T follicular helper cell (primary cell): ENCODE results near the gene SLF2.

Source experiments
- DNase-seq: peaks from one replicate; pipeline ENCODE4 v3.0.0-alpha.2; 2020; ENCODE audit warnings: low read depth

SLF2 gene

DNA sequence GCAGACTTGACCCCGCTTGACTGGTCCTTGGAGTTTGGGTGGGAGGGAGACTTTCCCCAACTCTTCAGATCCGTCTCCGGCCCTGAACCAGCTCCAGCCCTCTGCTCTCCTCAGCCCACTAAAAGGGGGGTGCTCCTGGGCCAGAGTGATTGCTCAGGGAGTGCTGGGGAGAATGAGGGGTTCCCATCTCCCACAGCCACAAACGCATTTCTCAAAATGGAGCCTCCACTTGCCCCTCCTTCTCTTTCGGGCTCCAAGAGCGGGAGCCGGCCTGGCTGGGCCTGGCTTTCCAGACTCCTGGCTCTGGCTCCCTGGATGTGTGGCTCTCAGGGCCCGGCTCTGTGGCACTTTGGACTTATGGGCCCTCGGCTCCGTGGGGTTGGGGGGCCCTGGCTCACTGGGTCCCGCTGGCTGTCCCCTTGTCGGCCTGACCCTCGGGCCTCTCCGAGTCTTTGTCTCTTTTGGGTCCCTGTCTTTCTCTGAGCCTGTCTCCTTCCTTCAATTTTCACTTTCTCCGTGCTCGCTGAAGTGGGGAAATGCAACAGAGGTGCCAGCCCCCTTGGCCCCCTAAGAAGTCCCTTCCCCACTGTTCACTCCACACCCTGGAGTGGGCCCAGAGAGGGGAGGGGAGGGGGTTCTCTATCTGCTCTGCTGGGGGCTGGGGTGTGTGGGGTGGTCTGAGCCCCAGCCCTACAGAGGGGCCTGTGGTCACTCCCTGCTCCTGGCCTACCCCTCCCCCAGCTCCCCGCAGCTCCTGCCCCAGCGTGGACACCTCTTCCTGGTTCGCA is 87.6 kb downstream of the SLF2 start:
- no peak for DNase-seq

DNA sequence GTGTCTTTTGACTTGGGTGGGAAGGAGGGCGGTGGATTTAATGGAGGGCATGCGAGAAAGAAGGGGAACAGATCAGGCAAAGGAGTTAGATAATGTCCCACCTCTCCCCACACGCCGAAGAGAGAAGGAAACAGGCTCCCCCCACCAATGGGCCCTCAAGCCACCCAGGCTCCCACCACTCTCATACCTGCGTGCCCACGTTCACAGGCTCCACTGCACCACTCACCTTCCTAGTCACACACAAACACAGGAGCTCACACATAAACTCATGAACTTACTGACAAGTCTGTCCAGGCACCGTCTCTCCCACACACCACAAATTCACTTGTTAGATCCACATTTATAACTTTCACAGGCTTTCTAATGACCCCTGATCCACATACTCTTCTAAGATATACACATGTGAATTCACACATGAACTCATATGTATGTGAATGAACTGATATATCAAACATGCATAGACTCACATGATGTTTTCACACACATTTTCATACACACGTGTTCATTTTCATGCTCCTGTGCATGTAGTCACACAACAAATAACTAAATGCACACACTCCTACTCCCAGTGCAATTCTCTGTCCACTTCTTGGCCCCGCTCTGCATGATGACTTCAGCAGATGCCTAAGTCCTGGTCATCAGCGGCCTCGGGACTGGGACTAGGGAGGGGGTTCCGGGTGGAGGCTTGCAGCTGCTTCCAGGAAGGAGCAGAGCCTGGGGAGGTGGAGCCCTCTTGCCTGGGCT is 88.3 kb downstream of the SLF2 start:
- no peak for DNase-seq

DNA sequence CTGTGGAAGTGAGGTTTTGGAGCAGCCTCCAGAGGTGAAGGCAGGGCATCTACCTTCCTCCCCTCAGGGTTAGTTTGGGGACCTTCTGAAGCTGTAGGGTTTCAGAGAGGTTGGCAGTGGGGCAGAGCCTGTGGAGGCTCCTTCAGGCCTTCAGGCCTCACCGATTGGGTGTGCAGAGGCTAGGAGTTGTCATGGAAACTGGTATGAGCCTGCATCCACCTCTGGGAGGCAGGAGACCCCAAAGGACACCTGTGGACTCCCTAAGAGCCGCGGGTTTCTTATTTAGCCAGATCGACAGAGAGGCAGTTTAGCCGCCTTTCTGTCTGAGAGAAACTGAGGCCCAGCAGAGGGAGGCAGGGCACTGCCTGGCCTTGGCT is 88.9 kb downstream of the SLF2 start:
- DNase-seq, result no peak

DNA sequence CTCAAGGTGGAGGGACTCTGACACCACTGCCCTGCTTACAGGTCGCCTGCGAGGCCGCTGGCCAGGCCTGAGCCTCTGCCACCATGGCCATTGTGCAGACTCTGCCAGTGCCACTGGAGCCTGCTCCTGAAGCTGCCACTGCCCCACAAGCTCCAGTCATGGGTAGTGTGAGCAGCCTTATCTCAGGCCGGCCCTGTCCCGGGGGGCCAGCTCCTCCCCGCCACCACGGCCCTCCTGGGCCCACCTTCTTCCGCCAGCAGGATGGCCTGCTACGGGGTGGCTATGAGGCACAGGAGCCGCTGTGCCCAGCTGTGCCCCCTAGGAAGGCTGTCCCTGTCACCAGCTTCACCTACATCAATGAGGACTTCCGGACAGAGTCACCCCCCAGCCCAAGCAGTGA is 89.7 kb downstream of the SLF2 start:
- no peak for DNase-seq

DNA sequence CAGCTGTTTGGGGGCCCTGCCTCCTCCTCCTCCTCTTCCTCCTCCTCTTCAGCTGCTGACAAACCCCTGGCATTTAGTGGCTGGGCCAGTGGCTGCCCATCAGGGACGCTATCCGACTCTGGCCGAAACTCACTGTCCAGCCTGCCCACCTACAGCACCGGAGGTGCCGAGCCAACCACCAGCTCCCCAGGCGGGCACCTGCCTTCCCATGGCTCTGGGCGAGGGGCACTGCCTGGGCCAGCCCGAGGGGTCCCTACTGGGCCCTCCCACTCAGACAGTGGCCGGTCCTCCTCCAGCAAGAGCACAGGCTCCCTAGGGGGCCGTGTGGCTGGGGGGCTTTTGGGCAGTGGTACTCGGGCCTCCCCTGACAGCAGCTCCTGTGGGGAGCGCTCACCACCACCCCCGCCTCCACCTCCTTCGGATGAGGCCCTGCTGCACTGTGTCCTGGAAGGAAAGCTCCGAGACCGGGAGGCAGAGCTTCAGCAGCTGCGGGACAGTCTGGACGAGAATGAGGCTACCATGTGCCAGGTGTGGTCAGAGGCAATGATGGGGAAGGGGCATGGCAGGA is 91.0 kb downstream of the SLF2 start:
- no peak for DNase-seq

DNA sequence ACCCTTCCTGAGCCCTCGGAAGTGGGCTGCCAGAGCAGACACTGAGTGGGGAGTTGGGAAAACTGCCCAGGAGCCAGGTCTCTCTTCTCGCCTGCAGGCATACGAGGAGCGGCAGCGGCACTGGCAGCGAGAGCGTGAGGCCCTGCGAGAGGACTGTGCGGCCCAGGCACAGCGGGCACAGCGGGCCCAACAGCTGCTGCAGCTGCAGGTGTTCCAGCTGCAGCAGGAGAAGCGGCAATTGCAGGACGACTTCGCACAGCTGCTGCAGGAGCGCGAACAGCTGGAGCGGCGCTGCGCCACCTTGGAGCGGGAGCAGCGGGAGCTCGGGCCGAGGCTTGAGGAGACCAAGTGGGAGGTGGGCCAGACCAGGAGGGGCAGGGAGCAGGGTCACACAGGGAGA is 92.6 kb downstream of the SLF2 start:
- DNase-seq, result no peak

DNA sequence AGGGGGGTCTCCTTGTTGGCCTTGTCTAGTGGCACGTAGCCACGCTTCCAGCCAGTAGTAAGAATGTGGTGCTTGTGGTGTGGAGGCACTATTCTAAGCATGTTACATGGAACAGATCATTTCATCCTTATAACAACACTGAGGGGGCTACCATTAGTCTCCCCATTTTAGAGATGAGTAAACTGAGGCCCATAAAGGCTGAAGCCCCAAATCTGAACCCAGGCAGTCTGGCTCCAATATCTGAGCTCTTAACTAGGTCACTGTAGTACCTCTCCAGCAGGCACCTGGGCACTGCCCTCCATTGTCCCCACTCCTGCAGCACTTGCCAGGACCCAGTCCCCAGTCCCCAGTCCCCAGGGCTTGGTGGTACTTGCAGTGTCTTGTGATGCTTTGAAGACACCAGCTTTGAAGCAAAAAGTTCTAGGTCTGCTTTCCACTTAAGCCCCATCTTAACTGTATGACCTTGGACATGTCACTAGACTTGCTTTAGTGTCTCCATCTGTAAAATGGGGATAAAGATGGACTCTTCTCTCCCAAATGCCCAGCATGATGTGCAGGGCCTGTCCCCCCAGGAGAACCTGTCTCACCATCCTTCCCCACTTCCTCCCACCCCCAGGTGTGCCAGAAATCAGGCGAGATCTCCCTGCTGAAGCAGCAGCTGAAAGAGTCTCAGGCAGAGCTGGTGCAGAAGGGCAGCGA is 93.3 kb downstream of the SLF2 start:
- DNase-seq, result no peak

DNA sequence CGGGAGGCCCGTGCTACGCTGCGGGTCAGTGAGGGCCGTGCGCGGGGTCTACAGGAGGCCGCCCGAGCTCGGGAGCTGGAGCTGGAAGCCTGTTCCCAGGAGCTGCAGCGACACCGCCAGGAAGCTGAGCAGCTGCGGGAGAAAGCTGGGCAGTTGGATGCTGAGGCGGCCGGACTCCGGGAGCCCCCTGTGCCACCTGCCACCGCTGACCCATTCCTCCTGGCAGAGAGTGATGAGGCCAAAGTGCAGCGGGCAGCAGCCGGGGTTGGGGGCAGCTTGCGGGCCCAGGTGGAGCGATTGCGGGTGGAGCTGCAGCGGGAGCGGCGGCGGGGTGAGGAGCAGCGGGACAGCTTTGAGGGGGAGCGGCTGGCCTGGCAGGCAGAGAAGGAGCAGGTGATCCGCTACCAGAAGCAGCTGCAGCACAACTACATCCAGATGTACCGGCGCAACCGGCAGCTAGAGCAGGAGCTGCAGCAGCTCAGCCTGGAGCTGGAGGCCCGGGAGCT is 93.9 kb downstream of the SLF2 start:
- DNase-seq, result no peak

DNA sequence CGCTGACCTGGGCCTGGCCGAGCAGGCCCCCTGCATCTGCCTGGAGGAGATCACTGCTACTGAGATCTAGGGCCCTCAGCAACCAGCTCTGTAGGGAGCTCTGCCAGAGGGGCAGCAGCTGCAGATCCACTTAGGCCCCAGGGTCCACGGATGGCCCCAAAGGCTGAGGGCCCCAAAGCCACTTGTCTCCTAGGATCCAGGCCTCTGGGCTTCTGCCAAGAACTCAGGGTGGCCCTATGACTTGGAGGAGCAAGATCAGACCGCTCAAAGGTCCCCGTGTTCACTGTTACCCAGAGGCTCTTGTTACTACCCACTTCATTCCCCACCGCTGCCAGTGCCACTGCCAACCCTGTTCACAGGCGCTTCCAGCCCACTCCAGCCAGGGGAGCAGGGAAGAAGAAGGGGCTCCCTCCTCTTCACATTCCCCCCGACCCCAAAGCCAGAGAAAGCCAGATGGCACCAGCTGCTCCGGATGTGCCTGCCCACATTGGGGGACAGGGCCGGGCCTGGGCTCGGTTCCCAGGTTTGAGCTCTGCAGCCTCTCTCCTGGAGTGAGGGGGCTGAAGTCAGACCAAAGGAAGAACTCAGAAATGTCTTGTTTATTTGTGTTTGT is 94.4 kb downstream of the SLF2 start:
- DNase-seq, result no peak

DNA sequence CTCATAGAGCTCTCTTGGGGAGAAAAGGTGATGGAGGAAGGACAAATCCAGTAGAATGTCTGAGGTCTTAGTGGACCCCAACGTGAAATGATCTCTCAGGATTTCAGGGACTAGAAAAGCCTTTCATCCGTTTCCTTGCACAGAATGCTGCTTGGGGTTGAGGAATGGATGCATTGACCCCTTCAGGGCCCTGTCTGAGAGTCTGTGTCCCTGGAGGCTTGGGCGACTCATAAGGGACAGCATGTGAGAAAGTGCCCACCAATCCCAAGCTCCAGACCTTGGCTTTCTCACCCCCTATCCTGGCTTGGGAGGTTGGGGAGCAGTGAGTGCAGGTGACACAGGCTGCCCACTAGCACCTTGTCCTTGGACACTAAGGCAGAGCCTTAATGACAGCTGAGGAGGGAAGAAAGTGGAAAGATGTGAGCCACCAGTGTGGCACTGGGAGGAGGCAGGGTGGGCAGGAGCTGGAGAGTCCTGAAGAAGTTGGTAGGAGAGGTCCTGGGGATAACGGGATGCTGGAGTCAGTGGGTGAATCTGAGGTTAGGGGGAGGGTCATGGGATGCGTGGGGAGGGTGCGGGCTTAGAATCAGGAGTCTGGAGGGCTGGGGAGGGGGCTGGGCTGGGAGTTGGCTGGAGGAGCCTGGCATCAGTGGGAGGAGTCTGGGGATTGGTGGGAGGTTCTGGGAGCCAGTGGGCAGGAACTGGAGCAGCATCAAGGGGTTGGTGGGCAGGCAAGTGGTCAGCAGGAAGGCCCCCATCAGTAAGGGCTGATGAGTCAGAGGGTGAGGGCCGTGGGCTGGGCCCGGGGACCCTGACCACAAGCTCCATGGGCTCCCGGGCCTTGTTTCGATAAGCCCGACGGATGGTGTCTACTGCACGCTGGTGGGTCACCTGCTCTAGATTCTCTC is 95.4 kb downstream of the SLF2 start:
- no peak for DNase-seq

DNA sequence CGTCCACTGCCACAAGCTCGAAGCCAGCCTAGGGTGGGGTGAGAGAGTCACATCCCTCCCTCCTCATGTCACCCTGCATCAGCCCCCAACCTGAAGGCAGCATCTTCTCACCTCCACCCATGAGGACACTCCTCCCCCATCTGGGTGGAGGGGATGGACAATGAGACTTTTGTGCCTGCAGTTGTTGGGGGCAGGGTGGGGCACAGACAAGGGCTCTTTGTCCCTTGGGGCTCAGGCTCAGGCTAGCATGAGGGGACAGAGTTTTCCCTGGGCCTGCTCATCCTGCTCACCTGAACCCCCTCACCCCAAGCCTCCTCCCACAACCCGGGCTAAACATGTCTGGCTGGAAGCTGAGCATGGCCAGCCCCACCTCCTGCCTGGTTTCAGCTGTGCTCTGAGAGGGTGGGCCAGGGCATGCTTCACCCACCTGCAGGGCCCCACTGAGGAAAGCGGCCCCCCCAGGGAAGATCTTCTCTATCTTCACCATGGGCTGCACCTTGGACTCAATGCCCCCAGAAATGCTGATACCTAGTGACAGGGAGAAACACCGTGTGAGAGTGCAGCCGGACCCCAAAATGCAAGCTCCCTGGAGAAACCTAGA is 96.2 kb downstream of the SLF2 start:
- no peak for DNase-seq

DNA sequence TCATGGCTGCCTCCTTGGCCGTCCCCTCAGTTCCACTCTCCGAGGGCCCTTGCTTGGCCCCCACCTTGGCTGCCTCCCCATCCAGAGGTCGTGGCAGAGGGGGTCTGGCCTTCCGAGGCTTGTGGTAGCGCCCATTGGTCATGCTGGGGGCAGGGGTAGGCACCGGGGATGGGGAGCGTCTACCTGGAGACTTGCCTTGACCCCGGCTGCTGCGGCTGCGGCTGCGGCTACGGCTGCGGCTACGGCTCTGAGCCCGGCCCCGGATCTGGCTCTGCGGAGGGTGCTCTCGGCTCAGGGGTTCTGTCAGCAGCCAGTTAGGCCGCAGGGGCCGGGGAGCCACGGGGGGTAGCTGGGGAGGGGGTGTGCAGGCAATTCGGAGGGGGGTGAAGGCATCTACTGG is 97.6 kb downstream of the SLF2 start:
- no peak for DNase-seq

DNA sequence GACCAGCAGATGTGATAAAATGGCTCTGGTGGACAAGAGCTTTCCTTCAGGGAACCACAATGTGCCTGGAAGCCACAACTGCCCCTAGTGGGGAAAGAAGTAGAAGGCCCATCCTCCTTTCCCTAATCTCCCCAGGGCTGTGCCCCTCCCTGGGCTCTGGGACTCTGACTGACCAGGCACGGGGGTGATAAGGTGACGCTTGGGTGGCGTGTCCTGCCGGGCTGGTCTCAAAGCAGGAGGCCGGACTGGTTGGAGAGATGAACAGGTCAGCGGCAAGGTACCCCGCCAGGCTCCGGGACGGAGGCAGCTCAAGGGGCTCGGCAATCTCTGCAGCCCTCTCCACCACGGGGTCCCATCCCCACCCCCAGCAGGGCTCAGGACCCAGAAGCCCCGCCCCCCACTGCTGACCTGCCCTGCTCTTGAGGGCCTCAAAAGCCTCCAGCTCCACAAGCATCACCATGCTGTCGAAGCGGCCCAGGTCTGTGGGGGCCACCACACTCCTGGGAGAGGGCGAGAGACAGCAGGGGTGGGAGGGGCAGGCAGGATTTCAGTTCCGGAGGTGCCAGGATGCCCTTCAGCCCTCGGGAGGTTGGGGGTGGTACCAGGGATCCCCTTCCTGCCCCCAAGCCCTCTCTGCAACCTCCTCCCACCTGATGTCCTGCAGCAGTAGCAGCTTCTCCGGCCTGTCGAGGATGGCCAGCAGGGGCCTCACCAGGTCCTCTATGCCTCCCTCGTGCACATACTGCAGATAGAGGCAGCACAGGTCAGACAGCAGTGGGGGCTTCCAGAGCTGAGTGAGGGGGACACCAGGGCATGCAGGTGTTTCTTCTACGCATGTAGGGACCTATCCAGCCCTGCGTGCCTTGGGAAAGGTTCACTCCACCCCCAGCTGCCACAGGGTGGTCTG is 99.0 kb downstream of the SLF2 start:
- no peak for DNase-seq

DNA sequence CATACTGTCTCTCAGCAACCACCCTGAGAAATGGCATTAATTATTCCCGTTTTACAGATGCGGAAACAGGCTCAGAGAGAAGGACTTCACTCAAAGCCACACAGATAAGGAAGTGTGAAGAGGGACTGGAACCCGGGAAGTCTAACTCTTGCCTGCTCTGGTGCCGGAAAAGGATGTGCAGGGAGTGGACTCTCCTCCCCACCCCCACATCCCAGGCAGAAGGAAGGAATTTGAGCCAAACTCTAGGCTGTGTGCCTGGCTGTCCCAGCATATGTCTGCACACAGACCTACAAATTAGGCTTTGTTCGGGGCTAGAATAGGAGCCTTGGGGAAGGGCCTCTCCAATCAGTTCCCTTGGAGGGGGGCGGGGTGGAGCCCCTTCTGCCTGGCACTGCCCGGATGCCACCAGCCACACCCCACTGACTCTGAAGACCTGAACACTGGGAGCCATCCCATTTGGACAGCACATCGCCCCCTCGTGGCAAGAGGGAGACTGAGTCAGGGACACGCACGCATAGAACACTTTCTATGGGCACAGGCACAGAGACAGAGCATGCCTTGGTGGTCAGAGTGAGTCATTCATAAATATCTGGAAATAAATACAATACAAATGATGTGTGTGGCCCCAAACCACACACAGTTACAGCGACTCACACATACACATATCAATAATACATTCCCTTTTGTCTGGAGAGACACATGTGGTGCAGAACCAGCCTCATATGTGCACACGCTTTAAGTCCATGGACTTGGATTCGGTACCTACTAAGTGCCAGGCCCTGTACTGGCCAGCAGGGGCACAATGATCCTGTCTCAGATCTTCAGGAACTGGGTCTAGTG is 100.0 kb downstream of the SLF2 start:
- peak; percentile 65 for DNase-seq

DNA sequence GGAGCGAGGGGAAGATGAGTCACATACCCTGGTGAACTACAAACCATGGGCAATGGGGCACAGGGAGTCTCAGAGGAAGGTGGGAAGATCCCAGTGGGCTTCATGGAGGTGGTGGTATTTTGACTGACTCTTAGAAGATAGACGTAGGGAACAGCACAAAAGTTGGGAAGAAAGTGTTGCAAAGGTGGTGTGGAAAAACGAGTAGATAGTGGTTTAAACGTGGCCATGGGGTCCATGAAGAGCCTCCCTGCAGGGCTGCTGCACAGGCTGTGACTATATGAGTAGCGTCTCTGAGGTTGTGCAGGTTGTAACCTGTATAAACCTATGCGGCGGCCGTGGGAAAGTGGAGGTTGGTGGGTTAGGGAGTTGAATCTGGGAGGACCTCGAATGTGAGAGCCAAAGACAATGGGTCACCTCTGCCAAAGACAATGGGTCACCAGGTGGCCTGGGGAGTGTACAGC is 100.6 kb downstream of the SLF2 start:
- DNase-seq, result no peak

DNA sequence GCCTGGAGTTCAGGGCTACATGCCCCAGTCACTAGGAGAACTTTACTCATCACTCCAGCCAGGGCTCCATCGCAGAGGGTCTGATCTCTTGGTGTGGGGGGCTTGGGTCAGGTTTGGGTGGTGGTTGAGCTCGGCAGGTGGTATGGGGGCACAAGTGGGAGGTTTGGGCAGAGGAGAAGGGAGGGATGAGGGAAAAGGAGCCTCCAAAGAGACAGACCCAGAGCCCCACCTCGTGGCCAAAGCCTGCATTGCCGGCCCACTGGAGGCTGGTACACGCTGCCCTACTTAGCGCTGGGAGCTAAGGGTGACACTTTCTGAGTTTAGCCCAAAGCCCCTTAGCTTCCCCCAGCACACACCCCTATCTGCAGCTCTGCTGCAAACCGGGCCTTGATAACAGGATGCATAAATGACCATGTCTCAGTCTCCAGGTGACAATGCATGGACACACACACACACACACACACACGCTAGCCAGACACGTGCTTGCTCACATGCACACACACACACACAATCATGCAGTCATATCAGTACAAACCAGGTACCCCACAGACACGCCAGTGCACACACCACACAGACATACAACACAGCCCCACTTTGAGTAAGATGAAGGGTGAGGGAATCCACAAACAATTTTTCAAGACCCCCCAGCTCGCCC is 101.6 kb downstream of the SLF2 start:
- peak; percentile 62 for DNase-seq
